Measurements from ENCODE around the gene MIPOL1. TPM values are rescaled to one million over a fixed set of nuclear protein-coding genes. Genes with fewer than 3 reads are reported as not detected.
"Not testable (repeated sequence)": the region's sequence is repeated elsewhere in the genome, so short reads cannot be mapped to it uniquely, and the experiment has no call there.

Gene MIPOL1
- total RNA-seq, 1 donor from 2014 or later = 14.6 TPM

DNA sequence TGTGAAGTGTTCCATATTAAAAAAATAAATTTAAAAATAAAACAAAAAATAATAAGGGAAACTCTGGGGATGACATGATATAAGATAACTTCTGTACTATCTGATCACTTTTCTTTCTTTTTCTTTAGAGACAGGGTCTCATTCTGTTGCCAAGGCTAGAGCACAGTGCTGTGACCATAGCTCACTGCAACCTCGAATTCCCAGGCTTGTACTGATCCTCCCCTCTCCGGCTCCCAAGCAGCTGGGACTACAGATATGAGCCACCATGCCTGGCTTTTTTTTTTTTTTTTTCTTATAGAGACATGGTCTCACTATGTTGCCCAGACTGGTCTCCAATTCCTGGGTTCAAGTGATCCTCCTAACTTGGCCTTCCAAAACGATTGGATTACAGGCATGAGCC lies 10.4 kb upstream of the MIPOL1 start:
- TF ChIP-seq, protein P1, sequence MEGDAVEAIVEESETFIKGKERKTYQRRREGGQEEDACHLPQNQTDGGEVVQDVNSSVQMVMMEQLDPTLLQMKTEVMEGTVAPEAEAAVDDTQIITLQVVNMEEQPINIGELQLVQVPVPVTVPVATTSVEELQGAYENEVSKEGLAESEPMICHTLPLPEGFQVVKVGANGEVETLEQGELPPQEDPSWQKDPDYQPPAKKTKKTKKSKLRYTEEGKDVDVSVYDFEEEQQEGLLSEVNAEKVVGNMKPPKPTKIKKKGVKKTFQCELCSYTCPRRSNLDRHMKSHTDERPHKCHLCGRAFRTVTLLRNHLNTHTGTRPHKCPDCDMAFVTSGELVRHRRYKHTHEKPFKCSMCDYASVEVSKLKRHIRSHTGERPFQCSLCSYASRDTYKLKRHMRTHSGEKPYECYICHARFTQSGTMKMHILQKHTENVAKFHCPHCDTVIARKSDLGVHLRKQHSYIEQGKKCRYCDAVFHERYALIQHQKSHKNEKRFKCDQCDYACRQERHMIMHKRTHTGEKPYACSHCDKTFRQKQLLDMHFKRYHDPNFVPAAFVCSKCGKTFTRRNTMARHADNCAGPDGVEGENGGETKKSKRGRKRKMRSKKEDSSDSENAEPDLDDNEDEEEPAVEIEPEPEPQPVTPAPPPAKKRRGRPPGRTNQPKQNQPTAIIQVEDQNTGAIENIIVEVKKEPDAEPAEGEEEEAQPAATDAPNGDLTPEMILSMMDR (IDR thresholded peaks at IDR 0.05) = no peak
- H3K27ac Mint-ChIP-seq (ENCODE audit: unreplicated experiment) = no peak overlapping the region
- H3K9me3 Mint-ChIP-seq (ENCODE audit: unreplicated experiment) = no peaks in the 10 kb centered on the region
- DNase-seq (ENCODE audit: extremely low spot score, unreplicated experiment) = no peak
- H3K36me3 Mint-ChIP-seq (ENCODE audit: unreplicated experiment) = no peaks in the 10 kb centered on the region
- H3K4me3 Mint-ChIP-seq (ENCODE audit: unreplicated experiment) = no peak overlapping the region
- peaks cover 41% of the 10 kb centered on the region for H3K27me3 Mint-ChIP-seq (ENCODE audit: unreplicated experiment)
- no peaks in the 10 kb centered on the region for H3K4me1 Mint-ChIP-seq (ENCODE audit: unreplicated experiment)

DNA sequence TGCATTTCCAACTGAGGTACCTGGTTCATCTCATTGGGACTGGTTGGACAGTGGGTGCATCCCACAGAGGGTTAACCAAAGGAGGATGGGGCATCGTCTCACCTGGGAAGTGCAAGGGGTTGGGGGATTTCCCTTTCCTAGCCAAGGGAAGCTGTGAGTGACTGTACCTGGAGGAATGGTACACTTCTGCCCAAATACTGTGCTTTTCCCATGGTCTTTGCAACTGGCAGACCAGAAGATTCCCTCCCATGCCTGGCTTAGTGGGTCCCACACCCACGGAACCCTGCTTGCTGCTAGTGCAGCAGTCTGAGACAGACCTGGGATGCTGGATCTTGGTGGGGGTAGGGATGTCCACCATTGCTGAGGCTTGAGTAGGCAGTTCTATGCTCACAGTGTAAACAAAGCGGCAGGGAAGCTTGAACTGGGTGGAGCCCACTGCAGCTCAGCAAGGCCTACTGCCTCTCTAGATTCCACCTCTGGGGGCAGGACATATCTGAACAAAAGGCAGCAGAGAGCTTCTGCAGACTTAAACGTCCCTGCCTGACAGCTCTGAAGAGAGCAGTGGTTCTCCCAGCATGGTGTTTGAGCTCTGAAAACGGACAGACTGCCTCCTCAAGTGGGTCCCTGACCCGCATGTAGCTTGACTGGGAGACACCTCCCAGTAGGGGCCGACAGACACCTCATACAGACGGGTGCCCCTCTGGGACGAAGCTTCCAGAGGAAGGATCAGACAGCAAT lies 9.7 kb upstream of the MIPOL1 start:
- H3K4me1 Mint-ChIP-seq (ENCODE audit: unreplicated experiment); H3K4me3 Mint-ChIP-seq (ENCODE audit: unreplicated experiment); H3K36me3 Mint-ChIP-seq (ENCODE audit: unreplicated experiment); DNase-seq (ENCODE audit: extremely low spot score, unreplicated experiment); H3K27ac Mint-ChIP-seq (ENCODE audit: unreplicated experiment); H3K9me3 Mint-ChIP-seq (ENCODE audit: unreplicated experiment): not testable (repeated sequence)
- peaks cover 46% of the 10 kb centered on the region for H3K27me3 Mint-ChIP-seq (ENCODE audit: unreplicated experiment)

DNA sequence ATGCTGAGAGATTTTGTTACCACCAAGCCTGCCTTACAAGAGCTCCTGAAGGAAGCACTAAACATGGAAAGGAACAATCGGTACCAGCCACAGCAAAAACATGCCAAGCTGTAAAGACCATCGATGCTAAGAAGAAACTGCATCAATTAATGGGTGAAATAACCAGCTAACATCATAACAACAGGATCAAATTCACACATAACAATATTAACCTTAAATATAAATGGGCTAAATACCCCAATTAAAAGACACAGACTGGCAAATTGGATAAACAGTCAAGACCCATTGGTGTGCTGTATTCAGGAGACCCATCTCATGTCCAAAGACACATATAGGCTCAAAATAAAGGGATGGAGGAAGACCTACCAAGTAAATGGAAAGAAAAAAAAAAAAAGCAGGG lies 8.0 kb upstream of the MIPOL1 start:
- not testable (repeated sequence) for DNase-seq (ENCODE audit: extremely low spot score, unreplicated experiment); H3K36me3 Mint-ChIP-seq (ENCODE audit: unreplicated experiment); H3K4me3 Mint-ChIP-seq (ENCODE audit: unreplicated experiment); H3K27ac Mint-ChIP-seq (ENCODE audit: unreplicated experiment); H3K9me3 Mint-ChIP-seq (ENCODE audit: unreplicated experiment); H3K4me1 Mint-ChIP-seq (ENCODE audit: unreplicated experiment)
- peaks cover 45% of the 10 kb centered on the region for H3K27me3 Mint-ChIP-seq (ENCODE audit: unreplicated experiment)

DNA sequence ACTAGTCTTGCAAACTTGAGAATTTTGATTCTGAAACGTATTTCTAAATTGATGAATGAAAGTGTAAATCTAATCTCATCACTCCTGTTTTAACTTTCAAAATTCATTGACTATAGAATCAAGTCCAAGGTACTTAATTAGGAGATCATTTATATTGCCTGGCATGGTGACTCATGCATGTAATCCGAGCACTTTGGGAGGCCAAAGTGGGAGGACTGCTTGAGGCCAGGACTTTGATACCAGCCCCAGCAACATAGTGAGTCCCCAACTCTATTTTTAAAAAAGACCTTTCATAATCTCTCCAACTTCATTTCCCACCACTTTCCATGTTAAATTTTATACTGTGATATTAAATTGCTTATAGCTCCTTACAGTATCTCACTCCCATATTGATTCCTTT lies 3.0 kb upstream of the MIPOL1 start:
- no peaks in the 10 kb centered on the region for H3K9me3 Mint-ChIP-seq (ENCODE audit: unreplicated experiment)
- no peak for DNase-seq (ENCODE audit: extremely low spot score, unreplicated experiment)
- H3K4me3 Mint-ChIP-seq (ENCODE audit: unreplicated experiment) = no peak overlapping the region
- no peak overlapping the region for H3K27ac Mint-ChIP-seq (ENCODE audit: unreplicated experiment)
- H3K4me1 Mint-ChIP-seq (ENCODE audit: unreplicated experiment) = peaks cover 18% of the 10 kb centered on the region
- H3K27me3 Mint-ChIP-seq (ENCODE audit: unreplicated experiment) = peaks cover 39% of the 10 kb centered on the region
- TF ChIP-seq, protein P1 (IDR thresholded peaks at IDR 0.05) = no peak
- H3K36me3 Mint-ChIP-seq (ENCODE audit: unreplicated experiment) = no peaks in the 10 kb centered on the region

DNA sequence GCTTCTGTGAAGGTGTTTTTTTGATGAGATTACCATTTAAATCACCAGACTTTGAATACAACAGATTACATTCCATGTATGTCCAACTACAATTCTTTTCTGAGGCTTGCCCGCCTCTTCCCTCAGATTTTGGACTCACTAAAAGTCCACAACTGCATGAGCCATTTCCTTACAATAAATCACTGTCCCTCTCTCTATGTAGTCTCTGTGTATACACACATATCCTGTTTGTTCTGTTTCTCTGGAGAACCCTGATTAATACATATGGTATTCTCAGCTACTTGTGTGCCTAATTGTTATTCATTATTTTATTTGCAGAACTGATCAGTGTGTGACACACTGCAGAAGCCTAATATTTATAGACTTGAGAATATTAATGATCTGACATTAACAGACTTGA lies 2.4 kb upstream of the MIPOL1 start:
- H3K27ac Mint-ChIP-seq (ENCODE audit: unreplicated experiment) = no peak overlapping the region
- TF ChIP-seq, protein P1 (IDR thresholded peaks at IDR 0.05) = no peak
- H3K36me3 Mint-ChIP-seq (ENCODE audit: unreplicated experiment) = no peaks in the 10 kb centered on the region
- peaks cover 18% of the 10 kb centered on the region for H3K4me1 Mint-ChIP-seq (ENCODE audit: unreplicated experiment)
- no peak overlapping the region for H3K4me3 Mint-ChIP-seq (ENCODE audit: unreplicated experiment)
- H3K9me3 Mint-ChIP-seq (ENCODE audit: unreplicated experiment) = no peaks in the 10 kb centered on the region
- peaks cover 32% of the 10 kb centered on the region for H3K27me3 Mint-ChIP-seq (ENCODE audit: unreplicated experiment)
- no peak for DNase-seq (ENCODE audit: extremely low spot score, unreplicated experiment)

DNA sequence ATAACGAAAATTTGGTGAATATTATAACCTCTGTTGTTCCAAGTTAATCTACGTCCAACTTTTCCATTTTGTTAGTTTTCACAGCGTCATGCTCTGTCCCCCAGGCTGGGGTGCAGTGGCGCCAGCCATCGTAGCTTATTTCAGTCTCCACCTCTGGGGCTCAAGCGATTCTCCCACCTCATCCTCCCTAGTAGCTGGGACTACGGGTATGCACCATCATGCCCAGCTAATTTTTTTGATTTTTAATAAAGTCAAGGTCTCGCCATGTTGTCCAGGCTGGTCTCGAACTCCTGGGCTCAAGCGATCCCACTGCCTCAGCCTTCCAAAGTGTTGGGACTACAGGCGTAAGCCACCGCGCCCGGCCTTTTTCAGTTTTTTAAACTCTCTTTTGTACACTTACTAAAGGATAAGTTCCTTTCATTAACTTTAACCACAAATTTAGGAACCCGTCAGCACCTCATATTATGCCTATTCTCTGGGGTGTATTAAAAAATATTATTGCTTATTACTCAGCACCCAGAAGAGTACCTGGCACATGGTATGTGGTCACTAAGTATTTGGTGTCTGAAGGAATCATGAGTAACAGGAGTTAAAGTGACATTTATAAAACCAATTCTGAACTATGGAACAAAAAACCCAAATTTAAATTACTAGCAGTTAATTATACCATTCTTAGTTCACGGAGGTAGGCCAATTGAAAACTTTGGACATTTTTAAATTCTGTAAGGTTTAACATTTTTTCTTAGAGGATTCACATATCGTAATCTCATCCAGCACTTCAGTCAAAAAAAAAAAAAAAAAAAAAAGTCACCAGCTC lies 925 bp upstream of the MIPOL1 start:
- Mint-ChIP-seq H3K36me3 (ENCODE audit: unreplicated experiment) (no peaks in the 10 kb centered on the region), H3K9me3 (ENCODE audit: unreplicated experiment) (no peaks in the 10 kb centered on the region), H3K27me3 (ENCODE audit: unreplicated experiment) (peaks cover 18% of the 10 kb centered on the region), H3K4me1 (ENCODE audit: unreplicated experiment) (peaks cover 18% of the 10 kb centered on the region), H3K27ac (ENCODE audit: unreplicated experiment) (peak overlapping the region; percentile 98), H3K4me3 (ENCODE audit: unreplicated experiment) (peak overlapping the region; percentile 96)
- TF ChIP-seq, protein P1 (IDR thresholded peaks at IDR 0.05) = no peak
- DNase-seq (ENCODE audit: extremely low spot score, unreplicated experiment) = no peak

Data from osteocyte (in vitro differentiated cells).